PC-3 (cell line): Measurements from ENCODE around the gene TBX6.

Experiments used
- EZH2 ChIP-seq: fragments of 300-600 bp; sonication (generic); IDR thresholded peaks from one replicate; pipeline ENCODE4 v1.6.1; 2017; ENCODE audit warnings: antibody characterized with exemption, mild to moderate bottlenecking, low read length; ENCODE audit not compliant: unreplicated experiment
- EZH2phosphoT487 ChIP-seq: fragments of 300-600 bp; sonication (generic); IDR thresholded peaks from 2 replicates; pipeline ENCODE4 v1.6.1; 2018; ENCODE audit warnings: mild to moderate bottlenecking, antibody characterized with exemption, low read length, borderline replicate concordance
- TF ChIP-seq, protein P1 (sequence below): fragments of 300-600 bp; sonication (generic); conservative IDR thresholded peaks from 2 replicates; pipeline ENCODE4 v1.5.1; 2017; ENCODE audit warnings: antibody characterized with exemption, low read depth, mild to moderate bottlenecking, low read length

DNA sequence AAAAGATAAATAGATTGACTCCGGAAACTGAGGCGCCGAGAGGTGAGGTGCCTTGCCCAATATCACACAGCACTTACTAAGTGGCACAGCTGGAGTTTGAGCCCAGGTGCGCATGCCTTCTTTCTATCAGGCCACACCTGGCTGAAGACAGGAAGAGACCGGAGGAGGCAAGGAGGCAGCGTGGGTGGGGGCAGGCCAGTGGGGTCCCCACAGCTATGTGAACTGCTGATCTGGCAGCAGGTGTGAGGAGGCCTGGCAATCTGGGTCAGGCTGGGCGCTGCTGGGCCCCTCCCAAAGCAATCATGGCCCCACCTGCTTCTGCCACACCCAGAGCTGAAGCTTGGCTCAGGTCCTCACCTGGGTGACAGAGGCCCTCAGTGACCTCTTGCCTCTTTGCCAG, 23.5 kb upstream of the TBX6 start:
- TF ChIP-seq, protein P1, sequence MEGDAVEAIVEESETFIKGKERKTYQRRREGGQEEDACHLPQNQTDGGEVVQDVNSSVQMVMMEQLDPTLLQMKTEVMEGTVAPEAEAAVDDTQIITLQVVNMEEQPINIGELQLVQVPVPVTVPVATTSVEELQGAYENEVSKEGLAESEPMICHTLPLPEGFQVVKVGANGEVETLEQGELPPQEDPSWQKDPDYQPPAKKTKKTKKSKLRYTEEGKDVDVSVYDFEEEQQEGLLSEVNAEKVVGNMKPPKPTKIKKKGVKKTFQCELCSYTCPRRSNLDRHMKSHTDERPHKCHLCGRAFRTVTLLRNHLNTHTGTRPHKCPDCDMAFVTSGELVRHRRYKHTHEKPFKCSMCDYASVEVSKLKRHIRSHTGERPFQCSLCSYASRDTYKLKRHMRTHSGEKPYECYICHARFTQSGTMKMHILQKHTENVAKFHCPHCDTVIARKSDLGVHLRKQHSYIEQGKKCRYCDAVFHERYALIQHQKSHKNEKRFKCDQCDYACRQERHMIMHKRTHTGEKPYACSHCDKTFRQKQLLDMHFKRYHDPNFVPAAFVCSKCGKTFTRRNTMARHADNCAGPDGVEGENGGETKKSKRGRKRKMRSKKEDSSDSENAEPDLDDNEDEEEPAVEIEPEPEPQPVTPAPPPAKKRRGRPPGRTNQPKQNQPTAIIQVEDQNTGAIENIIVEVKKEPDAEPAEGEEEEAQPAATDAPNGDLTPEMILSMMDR: no peak
- TF ChIP-seq EZH2: no peak
- no peak for TF ChIP-seq EZH2phosphoT487
